Mesenteric fat pad (tissue), 1 donor: Measurements from ENCODE around the gene AP2A1. TPM values are rescaled to one million over a fixed set of nuclear protein-coding genes. Genes with fewer than 3 reads are reported as not detected.
A peak's percentile ranks its signal among the peaks of the same experiment; 100 is the strongest.

ENCODE experiments used
- DNase-seq: peaks from one replicate; pipeline ENCODE4 v3.0.0-alpha.2; 2020; ENCODE audit warnings: low spot score
- total RNA-seq: library from RNA; stranded (reverse); fragmentation: NEBNext Ultra II Directional; extraction: Animal tissue kit (Norgen Biotek cat#: 25700); gene quantifications from one replicate; pipeline ENCODE4 v1.2.1, GENCODE V29; 2021
- donor health status: DM: yes; HTN: yes; CAD: no.

Gene AP2A1
- total RNA-seq, 1 donor from 2014 or later: 96.4 TPM

DNA sequence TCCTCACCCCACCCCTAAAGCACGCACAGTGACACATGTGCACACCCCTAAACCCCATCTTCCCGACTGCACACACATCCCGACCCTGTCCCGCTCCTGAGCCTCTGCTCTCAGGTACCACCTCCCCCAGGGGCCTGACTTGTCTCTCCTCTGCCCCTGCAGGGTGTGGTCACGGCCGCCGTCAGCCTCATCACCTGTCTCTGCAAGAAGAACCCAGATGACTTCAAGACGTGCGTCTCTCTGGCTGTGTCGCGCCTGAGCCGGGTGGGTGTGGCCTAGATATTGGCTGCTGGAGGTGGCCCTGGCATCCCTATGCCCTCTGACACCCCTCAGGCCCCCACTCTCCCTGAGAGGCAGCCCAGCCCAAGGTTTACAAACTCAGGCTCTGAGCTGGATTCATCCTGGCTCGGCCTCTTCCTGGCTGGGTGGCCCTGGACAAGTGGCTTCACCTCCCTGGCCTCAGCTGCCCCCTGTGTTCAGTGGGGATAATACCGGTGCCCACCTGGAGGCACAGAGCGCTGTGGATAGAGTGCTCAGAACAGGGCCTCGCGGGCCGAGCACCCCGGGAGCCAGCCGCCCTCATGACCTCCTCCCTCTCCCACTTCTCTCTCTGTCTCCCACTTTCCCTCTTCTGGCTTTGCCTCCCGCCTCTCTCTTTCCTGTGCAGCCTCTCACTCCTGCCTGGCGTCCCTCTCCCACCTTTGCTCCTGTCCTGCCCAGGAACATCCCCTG lies 26.2 kb downstream of the AP2A1 start:
- no peak for DNase-seq

DNA sequence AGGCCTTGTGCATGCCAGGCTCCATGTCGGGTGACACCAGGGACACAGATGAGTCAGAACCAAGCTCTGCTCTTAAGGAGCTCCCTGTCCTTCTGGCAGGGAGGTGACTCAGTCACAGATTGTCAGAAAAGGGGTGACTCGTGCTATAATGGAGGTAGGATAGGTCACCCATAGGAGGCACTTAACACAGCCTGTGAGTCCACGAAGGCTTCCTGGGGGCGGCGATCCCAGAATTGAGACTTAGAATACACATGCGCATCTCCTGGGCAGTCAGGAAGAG lies 26.7 kb downstream of the AP2A1 start:
- DNase-seq: no peak

DNA sequence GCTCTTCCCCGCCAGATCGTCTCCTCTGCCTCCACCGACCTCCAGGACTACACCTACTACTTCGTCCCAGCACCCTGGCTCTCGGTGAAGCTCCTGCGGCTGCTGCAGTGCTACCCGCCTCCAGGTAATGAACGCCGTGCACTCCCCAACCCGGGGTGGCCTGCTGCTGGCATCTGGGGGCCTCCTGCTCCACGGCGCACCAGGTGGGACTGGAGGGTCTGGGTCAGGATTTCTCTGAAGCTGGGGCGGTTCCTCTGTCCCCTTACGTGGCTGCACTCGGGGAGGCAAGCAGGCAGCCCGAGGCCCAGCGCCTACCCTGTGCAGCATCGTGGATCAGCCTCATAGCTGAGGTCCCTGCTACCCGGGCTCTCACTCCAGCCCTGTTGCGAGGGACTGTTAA lies 28.8 kb downstream of the AP2A1 start:
- no peak for DNase-seq

DNA sequence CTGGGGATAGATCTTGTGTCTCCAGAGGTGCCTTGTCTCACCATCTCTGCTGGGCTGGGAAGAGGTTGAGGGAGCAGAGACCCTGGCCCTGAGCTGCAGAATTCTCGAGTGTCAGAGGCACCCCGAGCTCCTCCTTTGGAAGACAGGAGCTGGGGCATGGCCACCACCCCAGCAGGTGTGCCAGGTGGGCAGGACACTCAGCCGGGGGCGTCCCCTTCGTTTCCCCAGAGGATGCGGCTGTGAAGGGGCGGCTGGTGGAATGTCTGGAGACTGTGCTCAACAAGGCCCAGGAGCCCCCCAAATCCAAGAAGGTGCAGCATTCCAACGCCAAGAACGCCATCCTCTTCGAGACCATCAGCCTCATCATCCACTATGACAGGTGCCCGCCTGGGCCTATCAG lies 31.8 kb downstream of the AP2A1 start:
- no peak for DNase-seq

DNA sequence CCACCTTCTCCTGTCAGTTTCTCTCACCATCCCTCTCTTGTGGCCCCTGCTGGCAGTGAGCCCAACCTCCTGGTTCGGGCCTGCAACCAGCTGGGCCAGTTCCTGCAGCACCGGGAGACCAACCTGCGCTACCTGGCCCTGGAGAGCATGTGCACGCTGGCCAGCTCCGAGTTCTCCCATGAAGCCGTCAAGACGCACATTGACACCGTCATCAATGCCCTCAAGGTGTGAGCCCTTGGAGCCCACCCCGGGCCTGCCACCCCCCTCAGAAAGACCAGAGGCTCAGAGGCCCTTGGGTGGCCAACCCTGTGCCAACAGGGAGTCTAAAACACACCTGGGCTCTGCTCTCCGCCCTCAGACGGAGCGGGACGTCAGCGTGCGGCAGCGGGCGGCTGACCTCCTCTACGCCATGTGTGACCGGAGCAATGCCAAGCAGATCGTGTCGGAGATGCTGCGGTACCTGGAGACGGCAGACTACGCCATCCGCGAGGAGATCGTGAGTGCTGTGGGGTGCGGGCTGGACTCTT lies 32.5 kb downstream of the AP2A1 start:
- no peak for DNase-seq

DNA sequence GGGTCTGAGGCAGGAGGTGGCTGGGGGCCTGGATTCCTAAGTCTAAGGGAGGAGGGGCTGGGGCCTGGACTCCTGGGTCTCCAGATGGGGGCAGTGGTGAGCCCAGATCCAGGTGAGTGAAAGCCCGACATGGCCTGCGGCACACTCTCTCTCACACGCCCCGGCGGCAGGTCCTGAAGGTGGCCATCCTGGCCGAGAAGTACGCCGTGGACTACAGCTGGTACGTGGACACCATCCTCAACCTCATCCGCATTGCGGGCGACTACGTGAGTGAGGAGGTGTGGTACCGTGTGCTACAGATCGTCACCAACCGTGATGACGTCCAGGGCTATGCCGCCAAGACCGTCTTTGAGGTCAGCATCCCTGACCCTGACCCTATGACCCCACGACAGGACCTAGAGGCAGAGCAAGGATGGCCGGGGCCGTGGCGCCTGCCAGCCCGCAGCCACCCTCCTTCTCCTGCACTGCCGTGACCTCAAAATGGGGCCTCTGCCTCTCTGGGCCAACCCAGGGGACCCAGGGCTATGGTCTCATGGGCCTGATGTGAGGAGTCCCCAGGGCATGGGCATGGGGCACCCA lies 33.1 kb downstream of the AP2A1 start:
- DNase-seq: no peak

DNA sequence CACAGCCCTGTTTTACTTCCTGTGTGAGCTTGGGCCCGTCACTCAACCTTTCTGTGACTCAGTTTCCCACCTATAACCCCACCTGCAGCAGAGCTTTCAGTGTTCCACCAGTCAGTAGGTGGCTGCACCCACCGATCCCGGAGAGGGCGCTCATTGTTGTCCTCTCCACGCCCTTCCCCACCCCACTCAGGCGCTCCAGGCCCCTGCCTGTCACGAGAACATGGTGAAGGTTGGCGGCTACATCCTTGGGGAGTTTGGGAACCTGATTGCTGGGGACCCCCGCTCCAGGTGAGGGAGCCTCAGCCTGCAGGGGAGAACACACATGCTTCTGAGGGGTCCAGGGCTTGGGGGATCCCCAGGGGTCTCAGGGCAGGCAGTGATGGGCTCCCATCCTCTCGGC lies 34.0 kb downstream of the AP2A1 start:
- DNase-seq: no peak

DNA sequence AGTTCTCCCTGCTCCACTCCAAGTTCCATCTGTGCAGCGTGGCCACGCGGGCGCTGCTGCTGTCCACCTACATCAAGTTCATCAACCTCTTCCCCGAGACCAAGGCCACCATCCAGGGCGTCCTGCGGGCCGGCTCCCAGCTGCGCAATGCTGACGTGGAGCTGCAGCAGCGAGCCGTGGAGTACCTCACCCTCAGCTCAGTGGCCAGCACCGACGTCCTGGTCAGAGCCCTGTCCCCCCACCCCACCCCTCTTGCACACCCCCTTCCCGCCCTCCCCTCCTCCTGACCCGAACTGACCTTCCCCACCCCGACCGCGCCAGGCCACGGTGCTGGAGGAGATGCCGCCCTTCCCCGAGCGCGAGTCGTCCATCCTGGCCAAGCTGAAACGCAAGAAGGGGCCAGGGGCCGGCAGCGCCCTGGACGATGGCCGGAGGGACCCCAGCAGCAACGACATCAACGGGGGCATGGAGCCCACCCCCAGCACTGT lies 34.6 kb downstream of the AP2A1 start:
- DNase-seq: no peak

DNA sequence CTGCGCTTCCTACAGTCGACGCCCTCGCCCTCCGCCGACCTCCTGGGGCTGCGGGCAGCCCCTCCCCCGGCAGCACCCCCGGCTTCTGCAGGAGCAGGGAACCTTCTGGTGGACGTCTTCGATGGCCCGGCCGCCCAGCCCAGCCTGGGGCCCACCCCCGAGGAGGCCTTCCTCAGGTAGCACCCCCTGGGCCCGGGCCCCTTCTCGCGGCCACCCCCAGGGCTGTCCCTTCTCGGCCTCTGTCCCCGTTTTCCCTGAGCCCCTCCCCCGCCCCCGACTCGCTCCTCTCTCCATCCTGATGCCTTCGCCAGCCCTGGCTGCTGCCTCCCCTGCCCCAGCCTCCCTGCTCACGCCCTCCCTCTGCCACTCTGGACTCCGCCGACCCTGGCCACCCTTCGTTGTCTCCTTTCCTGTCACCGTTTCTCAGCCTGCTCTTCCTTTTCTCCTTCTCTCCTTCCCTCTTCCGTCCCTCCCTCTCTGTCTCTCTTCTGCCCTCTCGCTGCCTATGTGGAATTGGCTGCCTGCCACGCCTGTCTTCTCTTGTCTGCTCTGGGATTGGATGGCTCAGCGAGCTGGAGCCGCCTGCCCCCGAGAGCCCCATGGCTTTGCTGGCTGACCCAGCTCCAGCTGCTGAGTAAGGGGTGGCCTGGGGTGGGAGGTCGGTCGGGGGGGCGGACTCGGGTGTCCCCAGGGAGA lies 35.3 kb downstream of the AP2A1 start:
- DNase-seq: no peak

DNA sequence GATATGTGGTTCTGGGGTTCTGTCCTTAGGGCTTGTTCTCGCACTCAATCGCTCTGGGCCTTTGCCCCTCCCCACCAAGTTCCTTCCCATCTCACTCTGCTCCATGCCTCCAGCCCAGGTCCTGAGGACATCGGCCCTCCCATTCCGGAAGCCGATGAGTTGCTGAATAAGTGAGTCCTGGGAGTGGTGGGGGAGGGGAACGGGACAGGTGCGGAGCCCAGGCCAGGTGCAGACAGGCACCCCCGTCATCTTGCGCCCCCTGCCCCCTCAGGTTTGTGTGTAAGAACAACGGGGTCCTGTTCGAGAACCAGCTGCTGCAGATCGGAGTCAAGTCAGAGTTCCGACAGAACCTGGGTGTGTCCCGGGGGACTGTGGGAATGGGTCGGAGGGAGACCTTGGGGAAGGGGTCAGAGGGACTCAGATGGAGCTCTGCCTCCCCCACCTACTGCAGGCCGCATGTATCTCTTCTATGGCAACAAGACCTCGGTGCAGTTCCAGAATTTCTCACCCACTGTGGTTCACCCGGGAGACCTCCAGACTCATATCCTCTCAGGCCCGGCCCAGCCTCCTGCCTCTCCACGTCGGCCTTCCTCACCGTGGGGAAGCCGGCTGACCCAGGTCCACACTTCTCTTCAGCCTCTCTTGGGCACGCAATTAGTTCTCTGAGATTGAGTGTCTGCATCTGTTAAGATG lies 36.2 kb downstream of the AP2A1 start:
- no peak for DNase-seq

DNA sequence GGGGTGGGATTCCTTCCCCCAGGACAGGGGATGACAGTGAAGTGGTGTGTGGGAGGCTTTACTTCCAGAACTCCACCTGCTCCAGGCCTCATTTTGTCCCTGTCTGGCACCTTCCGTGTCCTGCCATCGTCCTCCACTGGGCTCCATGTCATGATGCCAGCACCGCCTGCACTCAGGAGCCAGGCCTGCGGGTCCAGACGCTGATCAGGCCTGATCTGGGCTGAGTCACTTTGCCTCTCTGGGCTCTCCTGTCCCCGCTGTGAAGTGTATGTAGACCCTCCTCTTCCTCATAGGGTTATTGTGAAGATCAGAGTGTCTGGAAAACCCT lies 36.7 kb downstream of the AP2A1 start:
- no peak for DNase-seq

DNA sequence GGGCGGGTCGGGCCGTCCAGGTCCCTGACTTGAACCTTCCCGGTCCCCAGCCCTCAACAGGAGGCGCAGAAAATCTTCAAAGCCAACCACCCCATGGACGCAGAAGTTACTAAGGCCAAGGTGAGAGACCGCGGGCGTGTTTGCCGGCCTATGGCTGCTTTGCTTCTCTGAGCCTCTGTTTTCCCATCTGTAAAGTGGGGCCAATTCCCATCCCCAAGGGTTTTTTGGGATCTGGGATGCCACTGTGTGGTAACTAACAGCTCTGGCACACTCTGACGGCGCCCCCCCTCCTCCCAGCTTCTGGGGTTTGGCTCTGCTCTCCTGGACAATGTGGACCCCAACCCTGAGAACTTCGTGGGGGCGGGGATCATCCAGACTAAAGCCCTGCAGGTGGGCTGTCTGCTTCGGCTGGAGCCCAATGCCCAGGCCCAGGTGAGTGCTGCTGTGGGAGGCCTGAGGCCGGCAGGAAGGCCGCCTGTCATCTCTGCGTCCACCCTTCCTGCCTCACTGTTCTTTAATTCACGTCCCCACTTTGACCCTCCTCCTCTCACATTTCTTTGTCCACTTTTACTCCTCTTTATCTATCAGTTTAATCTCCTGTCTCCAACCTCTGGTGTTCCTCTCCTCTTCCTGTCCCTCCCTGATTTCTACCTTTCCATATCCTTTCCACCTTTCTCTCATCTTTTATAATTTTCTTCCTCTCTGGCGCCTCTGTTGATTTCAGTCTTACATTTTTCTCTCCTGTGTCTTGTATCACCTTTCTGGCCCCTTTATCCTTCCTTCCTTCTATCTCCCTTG lies 39.2 kb downstream of the AP2A1 start:
- DNase-seq: no peak

DNA sequence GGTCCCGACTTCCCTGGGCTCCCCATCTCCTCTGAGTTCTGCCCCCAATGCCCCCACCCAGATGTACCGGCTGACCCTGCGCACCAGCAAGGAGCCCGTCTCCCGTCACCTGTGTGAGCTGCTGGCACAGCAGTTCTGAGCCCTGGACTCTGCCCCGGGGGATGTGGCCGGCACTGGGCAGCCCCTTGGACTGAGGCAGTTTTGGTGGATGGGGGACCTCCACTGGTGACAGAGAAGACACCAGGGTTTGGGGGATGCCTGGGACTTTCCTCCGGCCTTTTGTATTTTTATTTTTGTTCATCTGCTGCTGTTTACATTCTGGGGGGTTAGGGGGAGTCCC lies 39.8 kb downstream of the AP2A1 start:
- DNase-seq: no peak

DNA sequence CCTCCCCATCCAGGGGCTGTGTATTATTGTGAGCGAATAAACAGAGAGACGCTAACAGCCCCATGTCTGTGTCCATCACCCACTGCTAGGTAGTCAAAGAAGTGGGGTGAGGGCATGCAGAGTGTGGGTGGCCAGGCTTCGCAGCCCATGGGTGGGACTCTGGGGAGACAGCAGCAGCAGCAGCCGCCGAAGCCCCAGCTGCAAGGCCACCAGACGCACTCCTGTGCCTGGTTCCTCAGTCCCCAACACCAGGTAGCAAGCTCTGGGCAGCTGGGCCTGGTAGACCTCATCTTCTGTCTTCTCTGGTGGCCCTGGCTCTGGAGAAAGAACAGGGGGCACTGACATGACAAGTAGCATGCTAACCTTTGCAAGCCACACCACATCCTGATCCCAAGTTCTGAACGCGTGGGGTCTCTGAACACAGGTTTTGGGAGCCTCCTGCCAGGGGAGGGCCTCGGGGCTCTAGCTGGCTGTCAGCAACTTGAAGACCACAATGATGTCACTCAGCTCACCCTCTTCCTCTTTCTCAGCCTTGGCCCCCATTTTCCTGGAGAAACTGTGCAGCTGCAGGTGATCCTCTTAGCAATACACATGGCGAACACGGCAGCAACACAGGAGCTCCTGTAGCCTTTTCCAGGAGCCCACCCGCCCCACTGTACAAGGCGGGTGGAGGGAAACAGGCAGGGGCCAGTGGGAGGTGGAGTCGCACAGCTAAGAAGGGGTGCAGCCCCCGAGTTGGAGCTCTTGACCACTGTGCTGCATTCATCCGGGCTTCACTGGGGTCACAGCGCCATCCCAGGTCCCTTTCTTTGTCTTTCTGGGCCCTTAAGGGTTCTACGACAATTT lies 40.5 kb downstream of the AP2A1 start:
- DNase-seq: no peak

DNA sequence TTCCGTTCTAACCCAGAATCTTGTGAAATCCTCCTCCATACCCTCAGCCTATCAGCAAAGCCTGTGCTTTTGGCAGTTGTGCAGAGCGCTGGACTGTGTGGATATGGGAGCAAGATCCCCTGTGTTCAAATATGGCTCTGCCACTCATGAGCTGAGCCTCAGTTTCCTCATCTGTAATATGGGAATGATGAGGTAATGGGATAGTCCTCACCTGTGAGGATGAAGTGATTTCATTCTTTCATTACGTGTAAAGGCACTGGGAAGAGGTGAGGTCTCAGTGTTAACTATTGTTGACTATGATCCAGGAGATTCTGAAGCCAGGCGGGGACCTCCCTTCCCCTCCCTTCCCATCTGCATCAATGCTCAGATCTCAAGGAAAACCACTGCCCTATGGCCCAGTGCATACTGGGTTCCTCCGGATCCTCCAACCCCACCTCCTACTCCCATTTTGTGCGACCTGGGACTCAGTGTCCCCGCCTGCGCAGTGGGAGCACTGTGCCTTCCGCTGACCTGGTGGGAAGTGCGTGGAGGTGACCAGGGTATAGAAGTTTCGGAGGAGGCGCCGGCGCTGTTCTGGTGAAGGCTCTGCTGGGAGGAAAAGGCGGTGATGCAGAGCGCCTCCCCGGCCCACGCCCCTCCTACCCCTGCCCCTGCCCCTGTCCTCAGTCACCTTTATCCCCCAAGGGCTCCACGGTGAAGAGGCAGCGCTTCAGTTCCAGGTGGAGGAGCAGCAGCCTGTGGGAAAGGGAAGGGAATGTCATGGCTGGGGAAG lies 41.3 kb downstream of the AP2A1 start:
- no peak for DNase-seq

DNA sequence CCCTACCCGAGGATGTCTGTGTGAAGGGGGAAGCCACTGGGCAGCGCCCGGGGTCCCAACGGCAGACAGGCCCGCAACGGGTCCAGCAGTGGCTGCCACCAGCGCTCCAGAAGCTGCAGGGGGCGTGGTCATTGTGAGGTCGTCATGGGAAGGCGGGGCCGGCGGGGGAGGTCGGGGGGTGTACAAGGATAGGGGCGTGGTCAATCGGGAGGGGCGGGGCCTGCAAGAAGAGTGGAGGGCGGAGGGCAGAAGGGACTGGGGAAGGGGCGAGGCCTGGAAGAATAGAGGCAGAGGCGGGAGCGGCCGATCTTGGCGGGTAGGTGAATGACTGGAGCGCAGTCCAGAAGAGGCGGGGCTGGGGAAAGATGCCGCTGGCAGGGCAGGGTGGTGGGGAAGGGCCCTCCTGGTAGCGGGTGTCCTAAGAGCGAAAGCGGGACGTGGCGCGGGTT lies 41.9 kb downstream of the AP2A1 start:
- DNase-seq: peak; percentile 98

DNA sequence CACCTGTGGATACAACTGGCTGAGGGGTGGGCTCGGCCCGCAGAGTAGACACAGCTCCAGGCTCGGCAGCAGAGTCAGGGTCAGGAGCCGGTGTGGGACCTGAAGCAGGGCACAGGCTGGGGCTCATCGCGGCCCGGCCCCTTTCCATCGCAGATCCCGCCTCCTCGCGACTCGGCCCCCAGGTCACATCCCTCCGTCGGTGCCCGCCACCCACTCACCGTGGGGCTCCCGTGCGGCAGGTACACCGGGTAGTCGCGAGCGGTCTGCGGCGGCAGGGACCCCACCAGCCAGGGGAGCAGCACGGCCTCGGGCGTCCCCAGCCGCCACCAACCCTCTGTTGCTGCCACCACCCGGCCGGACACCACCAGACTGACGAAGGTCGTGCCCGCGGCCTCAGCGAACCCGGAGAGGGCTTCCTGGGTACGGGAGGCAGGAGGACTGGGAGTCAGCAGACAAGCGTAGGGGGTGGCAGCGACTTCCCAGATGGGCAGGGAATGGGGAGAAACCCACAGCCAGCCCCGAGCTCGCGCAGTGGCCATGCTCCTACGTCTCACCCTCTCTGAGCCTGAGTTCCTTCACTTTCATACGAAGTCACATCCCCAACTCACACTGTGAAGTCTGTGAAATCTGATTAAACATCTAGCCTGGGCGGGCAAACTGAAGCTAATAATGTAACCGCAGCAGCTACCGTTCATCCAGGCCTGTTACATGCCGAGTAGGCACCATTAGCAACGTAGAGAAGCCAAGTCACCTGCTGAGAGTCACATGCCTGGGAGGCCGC lies 42.5 kb downstream of the AP2A1 start:
- DNase-seq: peak; percentile 93

DNA sequence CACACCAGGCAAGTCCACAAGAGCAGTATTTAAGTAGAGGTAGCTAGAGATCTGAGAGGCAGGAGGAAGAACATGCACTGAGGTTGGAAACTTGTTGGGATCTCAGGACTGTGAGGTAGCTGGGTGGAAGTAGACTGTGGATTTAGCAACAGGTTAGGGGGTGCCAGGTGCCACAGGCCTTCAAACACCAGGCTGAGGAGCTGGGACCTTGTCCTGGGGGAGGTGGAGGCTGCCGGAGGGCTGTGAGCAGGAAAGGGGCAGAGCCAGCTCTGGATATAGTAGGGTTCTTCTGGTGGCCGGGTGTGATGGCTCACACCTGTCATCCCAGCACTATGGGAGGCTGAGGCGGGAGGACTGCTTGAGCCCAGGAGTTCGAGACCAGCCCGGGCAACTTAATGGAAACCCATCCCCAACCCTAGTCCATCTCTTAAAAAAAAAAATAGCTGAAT lies 43.2 kb downstream of the AP2A1 start:
- no peak for DNase-seq

DNA sequence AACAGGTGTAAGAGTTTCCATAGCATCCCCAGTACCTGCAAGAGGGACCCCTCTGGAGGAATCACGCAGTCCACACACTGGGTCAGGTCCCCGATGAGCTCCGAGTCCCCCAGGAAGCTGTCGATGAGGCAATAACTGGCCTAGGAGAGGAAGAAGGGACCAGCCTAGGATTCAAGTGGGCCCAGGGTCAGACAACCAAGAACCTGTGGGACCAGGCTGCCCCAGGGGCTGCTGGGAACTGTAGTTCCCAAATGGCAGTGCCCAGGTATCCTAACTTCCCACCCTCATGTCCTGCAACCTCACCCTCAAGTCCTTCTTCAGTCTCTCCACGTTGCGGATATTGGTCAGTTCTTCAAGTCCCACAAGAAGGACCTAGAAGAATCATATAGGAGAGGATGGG lies 44.5 kb downstream of the AP2A1 start:
- DNase-seq: no peak
